DOHH2 (cell line): ENCODE results near the gene ACTR5.

Experiments used
- H3F3A ChIP-seq: fragments of 200-600 bp; sonication (generic), shearing (Covaris generic); 2 replicates; pipeline ENCODE4 v1.6.0; 2016; ENCODE audit warnings: antibody characterized with exemption, mild to moderate bottlenecking; ENCODE audit not compliant: control insufficient read depth, insufficient read depth
- H3K27ac ChIP-seq: fragments of 200-600 bp; sonication (generic); 2 replicates; pipeline ENCODE4 v1.5.1; 2014; ENCODE audit warnings: low read depth, mild to moderate bottlenecking, low read length, moderate library complexity
- H3K27me3 ChIP-seq: fragments of 200-600 bp; sonication (generic); 2 replicates; pipeline ENCODE4 v1.6.1; 2014; ENCODE audit warnings: mild to moderate bottlenecking, low read length, mixed read lengths; ENCODE audit not compliant: control insufficient read depth
- H3K36me3 ChIP-seq: fragments of 200-600 bp; sonication (generic); 2 replicates; pipeline ENCODE4 v1.6.1; 2014; ENCODE audit warnings: mild to moderate bottlenecking, low read length, moderate library complexity, mixed read lengths; ENCODE audit not compliant: control insufficient read depth
- H3K4me1 ChIP-seq: fragments of 200-600 bp; sonication (generic); 2 replicates; pipeline ENCODE4 v1.6.1; 2014; ENCODE audit warnings: mild to moderate bottlenecking, low read length, mixed read lengths; ENCODE audit not compliant: control insufficient read depth
- H3K4me2 ChIP-seq: fragments of 200-600 bp; sonication (generic); 2 replicates; pipeline ENCODE4 v1.6.0; 2014; ENCODE audit warnings: mild to moderate bottlenecking, low read length, moderate library complexity
- H3K4me3 ChIP-seq: fragments of 200-600 bp; sonication (generic); 2 replicates; pipeline ENCODE4 v1.5.1; 2014; ENCODE audit warnings: mild to moderate bottlenecking, low read length, mixed read lengths
- H3K79me2 ChIP-seq: fragments of 200-600 bp; sonication (generic); 2 replicates; pipeline ENCODE4 v1.6.1; 2014; ENCODE audit warnings: mild to moderate bottlenecking, low read length, mixed read lengths; ENCODE audit not compliant: control insufficient read depth
- H3K9me2 ChIP-seq: fragments of 200-600 bp; sonication (generic); replicated peaks from 2 replicates; pipeline ENCODE4 v1.6.1; 2014; ENCODE audit warnings: mild to moderate bottlenecking, low read length, mixed read lengths; ENCODE audit not compliant: control insufficient read depth
- H3K9me3 ChIP-seq: fragments of 200-600 bp; sonication (generic); 2 replicates; pipeline ENCODE4 v1.6.1; 2014; ENCODE audit warnings: antibody characterized with exemption, low read length, mixed read lengths; ENCODE audit not compliant: control insufficient read depth, insufficient read depth
- H4K20me1 ChIP-seq: fragments of 200-600 bp; sonication (generic); 2 replicates; pipeline ENCODE4 v1.6.0; 2014; ENCODE audit warnings: low read depth, mild to moderate bottlenecking, antibody characterized with exemption, low read length, moderate library complexity; ENCODE audit not compliant: control insufficient read depth, insufficient read depth
- EZH2phosphoT487 ChIP-seq: fragments of 200-600 bp; sonication (generic); IDR thresholded peaks from 2 replicates; pipeline ENCODE4 v1.6.1; 2017; ENCODE audit warnings: borderline replicate concordance, mild to moderate bottlenecking, antibody characterized with exemption, low read length, moderate library complexity, mixed read lengths
- TF ChIP-seq, protein P1 (sequence below): fragments of 200-600 bp; sonication (generic); IDR thresholded peaks from one replicate; pipeline ENCODE4 v1.5.1; 2014; ENCODE audit warnings: antibody characterized with exemption, mild to moderate bottlenecking, low read depth, low read length; ENCODE audit not compliant: poor library complexity, severe bottlenecking

The ACTR5 gene

GRCh38 chr20:38706509-38706908 lies 41.8 kb upstream of the ACTR5 start:
- H4K20me1 ChIP-seq = no peaks in the 10 kb centered on the region
- H3K27ac ChIP-seq = no peak overlapping the region
- H3K9me2 ChIP-seq = no peaks in the 10 kb centered on the region
- H3K27me3 ChIP-seq = peaks cover 23% of the 10 kb centered on the region; the same call in 1 of the 2 replicates
- H3K9me3 ChIP-seq = no peaks in the 10 kb centered on the region
- TF ChIP-seq EZH2phosphoT487 = no peak
- TF ChIP-seq, protein P1, sequence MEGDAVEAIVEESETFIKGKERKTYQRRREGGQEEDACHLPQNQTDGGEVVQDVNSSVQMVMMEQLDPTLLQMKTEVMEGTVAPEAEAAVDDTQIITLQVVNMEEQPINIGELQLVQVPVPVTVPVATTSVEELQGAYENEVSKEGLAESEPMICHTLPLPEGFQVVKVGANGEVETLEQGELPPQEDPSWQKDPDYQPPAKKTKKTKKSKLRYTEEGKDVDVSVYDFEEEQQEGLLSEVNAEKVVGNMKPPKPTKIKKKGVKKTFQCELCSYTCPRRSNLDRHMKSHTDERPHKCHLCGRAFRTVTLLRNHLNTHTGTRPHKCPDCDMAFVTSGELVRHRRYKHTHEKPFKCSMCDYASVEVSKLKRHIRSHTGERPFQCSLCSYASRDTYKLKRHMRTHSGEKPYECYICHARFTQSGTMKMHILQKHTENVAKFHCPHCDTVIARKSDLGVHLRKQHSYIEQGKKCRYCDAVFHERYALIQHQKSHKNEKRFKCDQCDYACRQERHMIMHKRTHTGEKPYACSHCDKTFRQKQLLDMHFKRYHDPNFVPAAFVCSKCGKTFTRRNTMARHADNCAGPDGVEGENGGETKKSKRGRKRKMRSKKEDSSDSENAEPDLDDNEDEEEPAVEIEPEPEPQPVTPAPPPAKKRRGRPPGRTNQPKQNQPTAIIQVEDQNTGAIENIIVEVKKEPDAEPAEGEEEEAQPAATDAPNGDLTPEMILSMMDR = no peak
- no peaks in the 10 kb centered on the region for H3K36me3 ChIP-seq
- H3K4me2 ChIP-seq = no peak overlapping the region
- no peaks in the 10 kb centered on the region for H3K79me2 ChIP-seq
- H3K4me1 ChIP-seq = no peaks in the 10 kb centered on the region
- H3F3A ChIP-seq = no peaks in the 10 kb centered on the region
- H3K4me3 ChIP-seq = no peak overlapping the region

- H3K27ac ChIP-seq = no peak overlapping the region
- no peaks in the 10 kb centered on the region for H4K20me1 ChIP-seq
- no peaks in the 10 kb centered on the region for H3K9me3 ChIP-seq
- H3K27me3 ChIP-seq = peaks cover 38% of the 10 kb centered on the region
- H3K36me3 ChIP-seq = no peaks in the 10 kb centered on the region
- TF ChIP-seq, protein P1 = no peak
- TF ChIP-seq EZH2phosphoT487 = no peak
- no peak overlapping the region for H3K4me3 ChIP-seq
- H3K79me2 ChIP-seq = no peaks in the 10 kb centered on the region
- no peak overlapping the region for H3K4me2 ChIP-seq
- H3F3A ChIP-seq = no peaks in the 10 kb centered on the region
- no peaks in the 10 kb centered on the region for H3K9me2 ChIP-seq
- H3K4me1 ChIP-seq = no peaks in the 10 kb centered on the region
Measured at GRCh38 chr20:38714308-38714707, 34.0 kb upstream of the ACTR5 start.

GRCh38 chr20:38715646-38716045 lies 32.6 kb upstream of the ACTR5 start:
- Histone ChIP-seq H3K4me2 (no peak overlapping the region), H3K4me3 (no peak overlapping the region), H3K4me1 (no peaks in the 10 kb centered on the region), H3K9me3 (no peaks in the 10 kb centered on the region), H3K36me3 (no peaks in the 10 kb centered on the region), H3K27ac (no peak overlapping the region), H4K20me1 (no peaks in the 10 kb centered on the region), H3K9me2 (no peaks in the 10 kb centered on the region), H3F3A (no peaks in the 10 kb centered on the region), H3K27me3 (peaks cover 48% of the 10 kb centered on the region), H3K79me2 (no peaks in the 10 kb centered on the region)
- TF ChIP-seq, protein P1 = no peak
- no peak for TF ChIP-seq EZH2phosphoT487

DNA sequence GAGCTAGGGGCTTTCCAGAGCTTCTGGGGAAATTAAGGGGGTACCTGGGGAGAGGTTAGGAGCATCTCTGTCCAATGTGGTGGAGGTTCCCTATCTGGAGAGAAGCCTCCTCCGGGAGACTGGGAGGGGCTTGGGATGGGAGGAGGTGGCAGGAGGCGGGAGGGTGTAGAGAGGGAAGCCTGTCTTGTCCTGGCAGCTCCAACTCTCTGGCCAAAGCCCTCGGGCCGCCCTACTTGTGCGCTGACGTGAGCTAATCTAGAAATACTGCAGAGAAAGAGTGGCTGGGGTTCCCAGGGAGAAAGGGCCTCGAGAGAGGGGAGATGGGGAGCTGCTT lies 25.6 kb upstream of the ACTR5 start:
- Histone ChIP-seq H3K9me3 (no peaks in the 10 kb centered on the region), H3K36me3 (no peaks in the 10 kb centered on the region), H3F3A (no peaks in the 10 kb centered on the region), H3K9me2 (no peaks in the 10 kb centered on the region), H3K4me2 (no peak overlapping the region), H3K4me1 (peaks cover 18% of the 10 kb centered on the region), H3K4me3 (no peak overlapping the region), H3K27ac (no peak overlapping the region), H3K27me3 (peaks cover 55% of the 10 kb centered on the region), H4K20me1 (no peaks in the 10 kb centered on the region), H3K79me2 (no peaks in the 10 kb centered on the region)
- TF ChIP-seq, protein P1 = no peak
- no peak for TF ChIP-seq EZH2phosphoT487
